Measurements from ENCODE around the gene BTN3A1. TPM values are rescaled to one million over a fixed set of nuclear protein-coding genes. Genes with fewer than 3 reads are reported as not detected.

Gene BTN3A1
- total RNA-seq (2014; rRNA removed; shearing (Covaris generic)) = 5.9 and 6.6 TPM in 2 replicates

DNA sequence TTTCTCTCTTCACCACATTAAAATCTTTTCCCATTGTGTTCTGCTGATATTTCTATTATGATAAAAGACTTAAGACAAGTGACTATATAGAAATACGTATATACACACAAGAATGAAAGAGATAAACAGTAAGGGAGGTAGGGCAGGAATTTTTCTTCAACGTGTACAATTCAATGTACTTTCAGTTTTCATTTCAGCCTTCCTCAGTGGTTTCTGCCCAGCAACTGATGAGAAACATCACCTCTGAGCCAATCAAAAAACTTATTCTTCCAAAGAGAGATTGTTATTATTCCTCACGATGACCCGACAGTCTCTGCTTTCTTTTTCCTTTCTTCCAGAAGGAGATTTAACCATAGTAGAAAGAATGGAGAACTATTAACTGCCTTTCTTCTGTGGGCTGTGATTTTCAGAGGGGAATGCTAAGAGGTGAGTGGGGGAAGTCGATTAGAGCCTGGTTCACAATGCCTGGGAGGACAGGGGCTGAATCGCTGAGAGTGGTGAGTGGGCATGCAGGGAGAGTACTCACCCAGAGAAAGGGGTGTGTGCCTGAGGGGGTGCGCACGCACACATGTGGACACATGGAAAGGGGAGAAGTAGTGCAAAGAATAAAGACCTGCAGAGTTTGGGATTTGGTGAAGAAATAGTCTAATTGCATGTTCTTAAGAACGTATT is at the start of gene BTN3A1:
BTN3A1 (plus strand) TSS at position 289 of the 672 bp plus-strand sequence. CDS start 3,289 bp downstream, outside the sequence.

DNA sequence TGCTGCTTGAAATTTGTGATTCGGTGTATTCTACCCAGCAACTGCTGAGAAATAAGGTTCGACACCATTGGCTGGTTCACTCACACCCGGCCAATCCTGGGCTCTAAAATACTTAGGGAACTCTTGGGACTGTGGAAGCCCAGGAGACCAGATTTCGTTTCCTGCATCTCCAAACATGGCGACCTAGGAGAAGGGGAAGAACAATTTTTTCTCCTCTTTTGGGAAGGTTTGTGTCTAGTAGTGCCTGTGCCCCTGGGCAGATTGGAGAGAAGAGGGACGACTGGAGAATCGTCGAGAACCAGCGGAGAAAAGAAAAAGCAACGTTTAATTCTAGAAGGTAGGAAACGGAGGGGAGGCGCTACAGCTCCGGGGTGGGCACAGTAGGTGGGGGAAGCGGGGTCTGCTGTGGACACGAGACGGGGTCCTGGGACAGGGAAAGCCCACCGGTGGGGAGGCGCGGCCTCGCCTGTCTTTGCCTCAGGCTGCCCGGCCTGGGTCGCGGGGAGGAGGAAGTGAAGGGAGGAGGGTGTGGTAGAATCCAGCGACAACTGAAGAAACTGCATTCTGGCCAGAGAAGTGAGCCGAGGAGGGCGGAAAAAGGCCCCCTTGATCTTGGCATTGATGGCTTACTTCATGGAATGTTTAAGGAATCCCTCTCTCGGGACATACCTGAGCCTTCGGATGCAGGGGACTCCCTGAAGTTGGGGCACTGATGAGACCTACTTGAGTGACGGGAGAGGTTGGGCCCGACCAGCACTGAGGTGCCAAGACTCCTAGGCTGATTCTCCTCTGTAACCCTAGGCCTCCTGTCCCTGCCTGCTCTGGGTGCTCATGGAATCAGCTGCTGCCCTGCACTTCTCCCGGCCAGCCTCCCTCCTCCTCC is 56.0 kb downstream of the BTN3A1 start, which contains the start of gene BTN2A1:
BTN2A1 (plus strand) TSS at position 150 of the 883 bp plus-strand sequence; CDS start at position 832, 682 bp downstream.

Other genes with a start within 250 kb of the BTN3A1 start
- 6.9 and 12.3 TPM in 2 replicates for gene BTN3A2, start 37.1 kb upstream of the BTN3A1 start, total RNA-seq (2014; rRNA removed; shearing (Covaris generic))
- gene BTN2A2, start 19.2 kb upstream of the BTN3A1 start, total RNA-seq (2014; rRNA removed; shearing (Covaris generic)) = 11.1 and 14.2 TPM in 2 replicates
- gene BTN3A3, start 38.2 kb downstream of the BTN3A1 start, total RNA-seq (2014; rRNA removed; shearing (Covaris generic)) = 5.7 and 6.9 TPM in 2 replicates
- 8.3 and 8.8 TPM in 2 replicates for gene BTN2A1, start 55.7 kb downstream of the BTN3A1 start, total RNA-seq (2014; rRNA removed; shearing (Covaris generic))
- gene BTN1A1, start 98.0 kb downstream of the BTN3A1 start, total RNA-seq (2014; rRNA removed; shearing (Covaris generic)) = not detected in 2 replicates
- 38.3 and 54.1 TPM in 2 replicates for gene HMGN4, start 136.1 kb downstream of the BTN3A1 start, total RNA-seq (2014; rRNA removed; shearing (Covaris generic))
- gene ABT1, start 194.7 kb downstream of the BTN3A1 start, total RNA-seq (2014; rRNA removed; shearing (Covaris generic)) = 19.0 and 21.3 TPM in 2 replicates

Data from A375 (cell line).